OCI-M2 (cell line): ENCODE measurements around the gene TNFAIP6.

Experiments used
- DNase-seq: peaks from one replicate; lab custom pipeline; 2025; ENCODE audit not compliant: unreplicated experiment; lab: John Stamatoyannopoulos, UW

Gene TNFAIP6

GRCh38 chr2:151359768-151360461, 2.5 kb downstream of the TNFAIP6 start:
- no peak for DNase-seq

GRCh38 chr2:151361674-151362370, 4.4 kb downstream of the TNFAIP6 start:
- DNase-seq = no peak

- DNase-seq = no peak
Measured at GRCh38 chr2:151363709-151364108, 6.3 kb downstream of the TNFAIP6 start.

GRCh38 chr2:151367571-151367970, 10.2 kb downstream of the TNFAIP6 start:
- no peak for DNase-seq

GRCh38 chr2:151374436-151374835, 17.0 kb downstream of the TNFAIP6 start:
- DNase-seq = no peak

GRCh38 chr2:151379169-151379568, 21.8 kb downstream of the TNFAIP6 start:
- DNase-seq = no peak

- no peak for DNase-seq
Measured at GRCh38 chr2:151380580-151381235, 23.3 kb downstream of the TNFAIP6 start.

GRCh38 chr2:151381266-151381665, 23.9 kb downstream of the TNFAIP6 start:
- no peak for DNase-seq

- DNase-seq = no peak
Measured at GRCh38 chr2:151388011-151388410, 30.6 kb downstream of the TNFAIP6 start.

GRCh38 chr2:151391436-151391835, 34.0 kb downstream of the TNFAIP6 start:
- DNase-seq = no peak

GRCh38 chr2:151394509-151394908, 37.1 kb downstream of the TNFAIP6 start:
- no peak for DNase-seq

GRCh38 chr2:151395509-151396374, 38.4 kb downstream of the TNFAIP6 start:
- no peak for DNase-seq

- DNase-seq = no peak
Measured at GRCh38 chr2:151399981-151400380, 42.6 kb downstream of the TNFAIP6 start.

GRCh38 chr2:151401149-151401548, 43.8 kb downstream of the TNFAIP6 start:
- DNase-seq = no peak

GRCh38 chr2:151403914-151404313, 46.5 kb downstream of the TNFAIP6 start:
- DNase-seq = no peak

- no peak for DNase-seq
Measured at GRCh38 chr2:151405376-151405775, 48.0 kb downstream of the TNFAIP6 start.

GRCh38 chr2:151407281-151407680, 49.9 kb downstream of the TNFAIP6 start:
- DNase-seq = no peak

- no peak for DNase-seq
Measured at GRCh38 chr2:151408788-151409600, 51.6 kb downstream of the TNFAIP6 start.

- peak; percentile 70 for DNase-seq
Measured at GRCh38 chr2:151409601-151410484, 52.5 kb downstream of the TNFAIP6 start, which contains the start of gene RIF1. Gene RIF1 (plus strand): TSS chr2:151409902. CDS start chr2:151410424, 522 bp downstream.
